KMS-11 (cell line): ENCODE measurements around the gene FASTK.

Experiments
- H2AFZ ChIP-seq: fragments of 200-600 bp; sonication (generic); 2 replicates; pipeline ENCODE4 v1.6.1; 2016; ENCODE audit warnings: antibody characterized with exemption, mixed run types, low read depth
- H3K27ac ChIP-seq: fragments of 200-600 bp; sonication (generic); 2 replicates; pipeline ENCODE4 v1.6.1; 2016; ENCODE audit warnings: mild to moderate bottlenecking, mixed run types
- H3K27me3 ChIP-seq: fragments of 200-600 bp; sonication (generic); 2 replicates; pipeline ENCODE4 v1.6.1; 2017; ENCODE audit warnings: mild to moderate bottlenecking, low read depth, mixed run types, moderate library complexity; ENCODE audit not compliant: insufficient read depth
- H3K36me3 ChIP-seq: fragments of 200-600 bp; sonication (generic); 2 replicates; pipeline ENCODE4 v1.6.1; 2017; ENCODE audit warnings: mild to moderate bottlenecking, mixed run types; ENCODE audit not compliant: insufficient read depth
- H3K4me1 ChIP-seq: fragments of 200-600 bp; sonication (generic); 2 replicates; pipeline ENCODE4 v1.6.1; 2016; ENCODE audit warnings: mild to moderate bottlenecking, low read depth, mixed run types; ENCODE audit not compliant: poor library complexity, severe bottlenecking
- H3K4me2 ChIP-seq: fragments of 200-600 bp; sonication (generic); 2 replicates; pipeline ENCODE4 v1.7.0; 2016; ENCODE audit warnings: mild to moderate bottlenecking, mixed run types
- H3K4me3 ChIP-seq: fragments of 200-600 bp; sonication (generic); IDR thresholded peaks from 2 replicates; pipeline ENCODE4 v1.6.1; 2017; ENCODE audit warnings: low read depth, low read length, mixed read lengths; ENCODE audit not compliant: insufficient read depth
- H3K79me2 ChIP-seq: fragments of 200-600 bp; sonication (generic); 2 replicates; pipeline ENCODE4 v1.6.1; 2016; ENCODE audit warnings: low read depth, mixed run types; ENCODE audit not compliant: insufficient read depth
- H3K9ac ChIP-seq: fragments of 200-600 bp; sonication (generic); 2 replicates; pipeline ENCODE4 v1.6.1; 2016; ENCODE audit warnings: mild to moderate bottlenecking, mixed run types
- H4K20me1 ChIP-seq: fragments of 200-600 bp; sonication (generic); 2 replicates; pipeline ENCODE4 v1.6.1; 2016; ENCODE audit warnings: mild to moderate bottlenecking, mixed run types; ENCODE audit not compliant: insufficient read depth
- TF ChIP-seq, protein P1 (sequence below): fragments of 200-600 bp; sonication (generic); conservative IDR thresholded peaks from 2 replicates; pipeline ENCODE4 v1.6.1; 2017; ENCODE audit warnings: low read depth, mild to moderate bottlenecking, antibody characterized with exemption, low read length, moderate library complexity, mixed read lengths

FASTK gene

DNA sequence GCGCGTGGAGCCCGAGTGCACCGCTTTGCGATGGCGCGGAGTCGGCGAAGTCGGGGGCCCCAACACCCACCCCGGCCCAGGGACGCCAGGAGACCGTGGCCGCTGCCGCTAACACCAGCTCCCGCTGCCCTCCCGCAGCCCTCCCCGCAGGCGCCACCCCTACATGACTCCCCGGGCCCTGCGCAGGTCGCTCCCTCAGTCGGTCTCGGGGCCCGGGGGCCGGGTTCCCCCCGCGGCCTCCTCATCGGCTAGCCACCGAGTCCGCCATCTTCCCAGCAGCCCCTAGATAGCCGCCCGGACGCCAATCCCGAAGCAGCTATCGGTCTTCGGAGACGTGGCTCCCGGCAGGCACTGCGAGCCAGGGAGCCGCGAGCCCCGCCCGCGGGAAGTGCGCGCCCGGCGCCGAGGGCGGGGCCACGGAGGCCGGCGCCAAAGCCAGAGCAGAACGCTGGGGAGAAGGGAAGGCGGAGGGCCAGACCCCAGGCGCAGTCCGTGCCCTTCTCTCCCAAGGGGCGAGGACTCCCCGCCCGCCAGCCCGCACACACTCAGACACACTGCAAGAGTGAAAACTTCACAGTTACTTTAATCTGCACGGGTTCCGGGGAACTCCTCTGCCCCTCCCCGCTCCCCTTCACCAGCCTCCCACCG is at the start of gene FASTK:
Gene FASTK (minus strand): TSS at position 288 of the 648 bp plus-strand sequence. CDS start 43 bp downstream, at position 245.
- Histone ChIP-seq H3K27ac (peak within 1 kb of the TSS; percentile 74), H3K9ac (peak within 1 kb of the TSS; percentile 91), H3K27me3 (no peaks in the 10 kb centered on the region), H3K36me3 (no peaks in the 10 kb centered on the region), H3K79me2 (peaks cover 28% of the 10 kb centered on the region), H3K4me2 (peak within 1 kb of the TSS; percentile 59), H3K4me1 (peaks cover 40% of the 10 kb centered on the region), H2AFZ (peak within 1 kb of the TSS; percentile 65), H4K20me1 (no peaks in the 10 kb centered on the region), H3K4me3 (peak within 1 kb of the TSS; percentile 63)
- TF ChIP-seq, protein P1, sequence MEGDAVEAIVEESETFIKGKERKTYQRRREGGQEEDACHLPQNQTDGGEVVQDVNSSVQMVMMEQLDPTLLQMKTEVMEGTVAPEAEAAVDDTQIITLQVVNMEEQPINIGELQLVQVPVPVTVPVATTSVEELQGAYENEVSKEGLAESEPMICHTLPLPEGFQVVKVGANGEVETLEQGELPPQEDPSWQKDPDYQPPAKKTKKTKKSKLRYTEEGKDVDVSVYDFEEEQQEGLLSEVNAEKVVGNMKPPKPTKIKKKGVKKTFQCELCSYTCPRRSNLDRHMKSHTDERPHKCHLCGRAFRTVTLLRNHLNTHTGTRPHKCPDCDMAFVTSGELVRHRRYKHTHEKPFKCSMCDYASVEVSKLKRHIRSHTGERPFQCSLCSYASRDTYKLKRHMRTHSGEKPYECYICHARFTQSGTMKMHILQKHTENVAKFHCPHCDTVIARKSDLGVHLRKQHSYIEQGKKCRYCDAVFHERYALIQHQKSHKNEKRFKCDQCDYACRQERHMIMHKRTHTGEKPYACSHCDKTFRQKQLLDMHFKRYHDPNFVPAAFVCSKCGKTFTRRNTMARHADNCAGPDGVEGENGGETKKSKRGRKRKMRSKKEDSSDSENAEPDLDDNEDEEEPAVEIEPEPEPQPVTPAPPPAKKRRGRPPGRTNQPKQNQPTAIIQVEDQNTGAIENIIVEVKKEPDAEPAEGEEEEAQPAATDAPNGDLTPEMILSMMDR, result no peak

GRCh38 chr7:151129960-151130591 is 49.5 kb upstream of the FASTK start:
- peaks cover 14% of the 10 kb centered on the region for H3K4me1 ChIP-seq
- no peaks in the 10 kb centered on the region for H3K79me2 ChIP-seq
- no peak overlapping the region for H3K27ac ChIP-seq
- no peak overlapping the region; the same call in 1 of the 2 replicates for H3K4me2 ChIP-seq
- H2AFZ ChIP-seq, result no peak overlapping the region
- no peaks in the 10 kb centered on the region; the same call in 1 of the 2 replicates for H3K36me3 ChIP-seq
- no peak overlapping the region for H3K4me3 ChIP-seq
- no peaks in the 10 kb centered on the region for H3K27me3 ChIP-seq
- no peak overlapping the region for H3K9ac ChIP-seq
- TF ChIP-seq, protein P1, result no peak
- no peaks in the 10 kb centered on the region for H4K20me1 ChIP-seq

DNA sequence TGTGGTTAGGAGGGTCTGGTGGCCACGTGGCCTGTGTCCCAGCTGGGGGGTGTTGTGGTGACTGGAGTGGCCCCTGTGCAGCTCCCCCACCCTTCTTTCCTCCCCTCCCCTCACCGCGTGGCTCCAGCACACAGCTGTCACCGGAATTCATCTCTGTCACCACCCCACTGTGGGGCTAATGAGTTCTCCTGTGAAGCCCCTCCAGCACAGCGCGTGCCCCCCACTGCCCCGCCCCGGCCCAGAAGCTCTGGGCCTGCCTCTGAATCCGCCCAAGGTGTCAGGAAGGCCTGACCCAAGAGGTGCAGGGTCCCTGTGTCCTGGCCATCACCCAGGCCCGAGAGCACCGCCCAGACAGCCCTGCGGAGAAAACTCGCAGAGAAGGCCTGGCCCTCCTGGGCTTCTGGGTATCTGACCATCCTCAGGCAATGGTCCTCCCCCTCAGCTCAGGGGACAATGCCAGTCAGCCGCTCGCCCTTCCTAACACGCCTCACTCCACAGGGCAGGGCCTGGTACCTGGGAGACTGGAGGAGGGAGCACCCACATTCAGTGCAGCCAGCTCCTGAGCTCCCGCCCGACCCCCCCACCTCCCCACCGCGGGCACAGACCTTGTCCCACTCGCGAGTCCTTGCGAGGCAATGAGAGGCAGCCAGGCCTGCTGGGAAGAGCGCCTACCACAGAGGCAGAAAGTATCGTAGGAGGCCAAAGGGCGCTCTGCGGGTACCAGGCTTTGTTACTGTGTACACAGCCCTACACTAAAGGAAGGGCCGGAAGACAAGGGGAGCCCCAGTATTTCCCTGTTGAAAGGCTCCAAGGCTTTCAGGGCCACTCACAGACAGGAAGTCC is 48.7 kb upstream of the FASTK start:
- Histone ChIP-seq H4K20me1 (no peaks in the 10 kb centered on the region), H3K9ac (no peak overlapping the region), H2AFZ (no peak overlapping the region), H3K36me3 (no peaks in the 10 kb centered on the region; the same call in 1 of the 2 replicates), H3K4me3 (no peak overlapping the region), H3K4me2 (no peak overlapping the region; the same call in 1 of the 2 replicates), H3K27me3 (no peaks in the 10 kb centered on the region), H3K27ac (no peak overlapping the region), H3K4me1 (peaks cover 14% of the 10 kb centered on the region), H3K79me2 (no peaks in the 10 kb centered on the region)
- TF ChIP-seq, protein P1, result no peak

- Histone ChIP-seq H3K4me2 (no peak overlapping the region), H3K9ac (no peak overlapping the region), H2AFZ (no peak overlapping the region), H3K27me3 (no peaks in the 10 kb centered on the region), H3K36me3 (peaks cover 4% of the 10 kb centered on the region; the same call in 1 of the 2 replicates), H3K27ac (no peak overlapping the region), H3K4me3 (no peak overlapping the region), H3K79me2 (no peaks in the 10 kb centered on the region), H3K4me1 (peaks cover 14% of the 10 kb centered on the region), H4K20me1 (no peaks in the 10 kb centered on the region)
- TF ChIP-seq, protein P1, result no peak
Measured at GRCh38 chr7:151128716-151129115, 48.1 kb upstream of the FASTK start.
